Liver (tissue), 3 donors: ENCODE results near the gene WBP1.

Experiments used
- RXRA ChIP-seq, 2 donors: IDR thresholded peaks; 2 replicates each; pipeline ENCODE4 v1.6.1; 2017 to 2018; ENCODE audit warnings: antibody characterized with exemption in 2 of 2, mild to moderate bottlenecking in 1 of 2
- SP1 ChIP-seq: IDR thresholded peaks from 2 replicates; pipeline ENCODE4 v1.6.1; 2018; ENCODE audit warnings: antibody characterized with exemption, mild to moderate bottlenecking
- TAF1 ChIP-seq: conservative IDR thresholded peaks from 2 replicates; pipeline ENCODE4 v1.6.1; 2016; ENCODE audit warnings: antibody characterized with exemption, mild to moderate bottlenecking
- TF ChIP-seq, protein P1 (sequence below): fragments of 150-350 bp; IDR thresholded peaks from 2 replicates; pipeline ENCODE4 v1.5.1; 2017; ENCODE audit warnings: improper control_type of control experiment, low read depth, low read length; ENCODE audit not compliant: missing input control
- TF ChIP-seq, protein P2 (sequence below): IDR thresholded peaks from 2 replicates; pipeline ENCODE4 v1.6.1; 2016; ENCODE audit warnings: antibody characterized with exemption
- donor health status: healthy.
- donor health status: healthy.

DNA sequence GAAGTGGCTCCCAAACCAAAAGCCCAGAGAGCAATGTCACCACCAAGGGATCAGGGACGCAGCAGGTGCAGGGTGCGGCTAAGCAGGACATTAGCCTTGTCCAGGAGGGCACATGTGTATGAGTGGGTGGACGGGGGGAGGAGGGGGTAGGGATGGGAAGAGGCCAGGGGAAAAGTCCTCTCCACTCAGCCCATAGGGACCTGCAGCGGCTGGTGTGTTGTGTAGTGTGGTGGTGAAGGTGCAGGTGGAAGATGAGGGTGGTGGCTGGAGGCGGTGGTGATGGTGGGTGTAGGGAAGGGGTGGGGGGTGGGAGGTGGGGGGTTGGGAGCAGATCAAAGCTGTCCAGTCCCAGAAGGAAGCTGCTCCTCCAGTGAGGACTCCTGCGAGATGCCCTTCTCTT lies 40.5 kb upstream of the WBP1 start:
- TF ChIP-seq, protein P1, sequence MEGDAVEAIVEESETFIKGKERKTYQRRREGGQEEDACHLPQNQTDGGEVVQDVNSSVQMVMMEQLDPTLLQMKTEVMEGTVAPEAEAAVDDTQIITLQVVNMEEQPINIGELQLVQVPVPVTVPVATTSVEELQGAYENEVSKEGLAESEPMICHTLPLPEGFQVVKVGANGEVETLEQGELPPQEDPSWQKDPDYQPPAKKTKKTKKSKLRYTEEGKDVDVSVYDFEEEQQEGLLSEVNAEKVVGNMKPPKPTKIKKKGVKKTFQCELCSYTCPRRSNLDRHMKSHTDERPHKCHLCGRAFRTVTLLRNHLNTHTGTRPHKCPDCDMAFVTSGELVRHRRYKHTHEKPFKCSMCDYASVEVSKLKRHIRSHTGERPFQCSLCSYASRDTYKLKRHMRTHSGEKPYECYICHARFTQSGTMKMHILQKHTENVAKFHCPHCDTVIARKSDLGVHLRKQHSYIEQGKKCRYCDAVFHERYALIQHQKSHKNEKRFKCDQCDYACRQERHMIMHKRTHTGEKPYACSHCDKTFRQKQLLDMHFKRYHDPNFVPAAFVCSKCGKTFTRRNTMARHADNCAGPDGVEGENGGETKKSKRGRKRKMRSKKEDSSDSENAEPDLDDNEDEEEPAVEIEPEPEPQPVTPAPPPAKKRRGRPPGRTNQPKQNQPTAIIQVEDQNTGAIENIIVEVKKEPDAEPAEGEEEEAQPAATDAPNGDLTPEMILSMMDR: no peak
- TF ChIP-seq, protein P2, sequence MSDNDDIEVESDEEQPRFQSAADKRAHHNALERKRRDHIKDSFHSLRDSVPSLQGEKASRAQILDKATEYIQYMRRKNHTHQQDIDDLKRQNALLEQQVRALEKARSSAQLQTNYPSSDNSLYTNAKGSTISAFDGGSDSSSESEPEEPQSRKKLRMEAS: no peak
- TF ChIP-seq TAF1 (no peak), RXRA (IDR thresholded peaks at IDR 0.05) (no peak), SP1 (no peak)
